ENCODE measurements around the gene PAM.

- TF ChIP-seq CTCF (IDR thresholded peaks at IDR 0.05), result no peak
- TF ChIP-seq POLR2A (IDR thresholded peaks at IDR 0.05), result no peak
Measured at GRCh38 chr5:102800427-102800826, 45.3 kb downstream of the PAM start.
